Measurements from ENCODE around the gene EPB41L1. TPM values are rescaled to one million over a fixed set of nuclear protein-coding genes. Genes with fewer than 3 reads are reported as not detected.

EPB41L1 gene
- 59.2 to 87.1 TPM (median 75.8 TPM) in 5 replicates for total RNA-seq (2022; extraction: Qiagen RNA extraction; ENCODE audit: low read depth)

DNA sequence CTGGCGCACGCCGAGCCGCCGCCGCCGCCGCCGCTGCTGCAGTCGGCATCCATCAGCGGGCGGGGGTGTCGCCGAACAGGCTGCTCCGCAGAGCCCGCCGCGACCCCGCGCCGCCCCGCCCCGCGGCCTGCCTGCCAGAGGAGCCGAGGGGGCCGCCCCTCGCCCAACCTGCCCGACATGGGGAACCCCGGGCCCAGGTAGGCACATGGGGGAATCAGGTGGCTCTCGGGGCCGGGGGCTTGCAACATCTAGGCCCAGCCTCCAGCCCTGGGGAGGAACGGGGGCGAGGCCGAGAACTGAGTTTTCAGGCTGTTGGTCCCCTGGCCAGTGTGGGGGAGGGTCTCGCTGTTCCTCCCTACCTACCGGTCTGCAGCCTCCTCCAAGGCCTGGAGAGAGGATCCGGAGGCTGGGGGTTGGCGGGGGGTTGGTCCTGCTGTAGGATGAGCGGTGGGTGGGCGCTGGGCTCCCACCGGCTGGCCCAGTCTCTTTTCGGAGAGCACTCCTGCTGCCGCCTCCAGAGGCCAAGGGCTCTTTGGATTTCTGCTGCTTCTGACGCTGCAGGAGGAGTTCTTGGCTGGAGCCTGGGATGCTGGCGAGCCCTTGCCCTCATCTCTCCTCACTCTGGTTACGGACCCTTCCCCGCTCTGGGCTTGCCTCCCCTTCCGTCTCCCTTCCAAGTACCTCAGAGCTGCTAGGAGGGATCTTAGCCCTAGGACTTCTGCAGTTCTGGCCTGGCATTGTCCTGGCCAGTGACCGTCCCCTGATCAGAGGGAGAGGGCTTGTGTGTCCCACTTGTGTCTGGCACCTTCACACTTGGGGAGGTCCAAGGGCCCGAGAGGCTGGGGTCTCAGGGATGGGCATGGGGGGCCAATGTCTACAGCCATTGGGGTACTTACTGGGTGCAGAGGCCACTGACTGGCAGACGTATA is at the start of gene EPB41L1:
Gene EPB41L1, plus strand, starts transcription at position 41 of the 929 bp plus-strand sequence. CDS start 19,038 bp downstream, outside the sequence.

DNA sequence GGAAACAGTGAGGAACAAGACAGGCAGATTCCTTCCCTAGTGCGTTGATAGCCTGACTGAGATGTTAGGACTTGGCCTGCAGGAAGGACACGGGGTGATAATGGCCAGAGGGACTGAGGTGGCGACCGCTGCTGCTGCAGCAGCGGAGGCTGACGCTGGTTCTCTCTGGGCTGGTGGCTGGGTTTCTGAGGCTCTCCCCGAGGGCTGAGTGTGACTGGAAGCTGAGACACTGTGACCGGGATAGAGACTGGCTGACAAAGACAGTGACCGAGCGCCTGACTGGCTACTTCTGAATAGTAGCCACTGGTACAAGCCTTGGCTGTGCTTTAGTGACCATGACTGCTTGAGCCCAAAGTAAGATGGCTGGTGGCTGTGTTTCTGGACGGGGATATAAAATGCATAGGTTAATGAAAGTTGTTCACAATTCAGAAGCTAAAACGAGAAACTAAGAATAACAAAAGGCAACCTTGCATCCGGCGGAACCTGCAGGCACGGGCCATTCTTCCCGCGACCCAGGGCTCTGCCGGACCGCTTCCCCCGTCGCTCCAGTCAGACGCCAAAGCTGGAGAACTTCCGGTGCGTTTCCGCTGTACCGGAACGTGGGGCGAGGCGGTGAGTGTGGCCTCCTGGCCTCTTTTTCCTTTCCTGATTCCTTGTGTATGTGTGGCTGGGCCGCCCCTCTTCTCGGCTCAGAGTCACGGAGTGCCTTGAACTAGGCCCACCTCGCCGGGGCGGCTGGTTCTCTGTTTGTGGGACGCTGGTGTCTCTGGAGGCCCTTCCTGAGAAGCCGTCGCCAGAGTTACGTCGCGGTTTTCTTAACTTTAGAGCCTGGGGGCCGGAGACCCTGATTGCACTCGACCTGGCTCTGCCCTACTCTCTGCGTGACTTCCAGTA is 81.6 kb downstream of the EPB41L1 start, which contains the start of gene AAR2:
Gene AAR2, plus strand, starts transcription at position 587 of the 894 bp plus-strand sequence. CDS start 3,391 bp downstream, outside the sequence.

Other genes starting within 250 kb of the EPB41L1 start
- 82.0 to 104 TPM (median 96.8 TPM) in 5 replicates for gene SCAND1, start 200.2 kb upstream of the EPB41L1 start, total RNA-seq (2022; extraction: Qiagen RNA extraction; ENCODE audit: low read depth)
- 5.6 to 7.1 TPM (median 6.2 TPM) in 5 replicates for gene CNBD2, start 186.2 kb upstream of the EPB41L1 start, total RNA-seq (2022; extraction: Qiagen RNA extraction; ENCODE audit: low read depth)
- 40.6 to 44.5 TPM (median 43.3 TPM) in 5 replicates for gene AAR2, start 81.7 kb downstream of the EPB41L1 start, total RNA-seq (2022; extraction: Qiagen RNA extraction; ENCODE audit: low read depth)
- 52.2 to 68.9 TPM (median 65.4 TPM) in 5 replicates for gene DLGAP4, start 151.6 kb downstream of the EPB41L1 start, total RNA-seq (2022; extraction: Qiagen RNA extraction; ENCODE audit: low read depth)

All from A549 treated with GW870086 at 1 μM for 4 hours (cell line).